ENCODE results near the gene CUL3.

DNA sequence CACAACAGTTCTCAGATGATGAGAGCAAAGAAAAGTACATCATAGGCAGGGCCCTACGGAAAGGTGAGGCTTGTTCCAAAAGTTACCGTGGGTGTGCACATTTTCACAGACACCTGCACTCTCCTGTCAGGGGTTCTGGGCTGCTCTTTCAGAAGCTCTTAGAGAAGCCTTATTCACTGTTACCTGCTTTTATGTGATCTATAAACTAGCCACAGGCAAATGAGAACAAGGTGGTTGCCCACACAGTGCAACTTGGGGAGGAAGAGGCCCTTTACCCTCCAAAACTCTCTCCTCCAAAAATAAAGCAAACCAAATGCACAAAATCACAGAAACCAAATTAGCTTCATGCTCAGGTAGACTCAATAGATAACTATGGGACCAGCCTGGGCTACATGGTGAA lies 11.1 kb upstream of the CUL3 start:
- no peak for TF ChIP-seq POLR2A (IDR thresholded peaks at IDR 0.05)
- TF ChIP-seq, protein P1, sequence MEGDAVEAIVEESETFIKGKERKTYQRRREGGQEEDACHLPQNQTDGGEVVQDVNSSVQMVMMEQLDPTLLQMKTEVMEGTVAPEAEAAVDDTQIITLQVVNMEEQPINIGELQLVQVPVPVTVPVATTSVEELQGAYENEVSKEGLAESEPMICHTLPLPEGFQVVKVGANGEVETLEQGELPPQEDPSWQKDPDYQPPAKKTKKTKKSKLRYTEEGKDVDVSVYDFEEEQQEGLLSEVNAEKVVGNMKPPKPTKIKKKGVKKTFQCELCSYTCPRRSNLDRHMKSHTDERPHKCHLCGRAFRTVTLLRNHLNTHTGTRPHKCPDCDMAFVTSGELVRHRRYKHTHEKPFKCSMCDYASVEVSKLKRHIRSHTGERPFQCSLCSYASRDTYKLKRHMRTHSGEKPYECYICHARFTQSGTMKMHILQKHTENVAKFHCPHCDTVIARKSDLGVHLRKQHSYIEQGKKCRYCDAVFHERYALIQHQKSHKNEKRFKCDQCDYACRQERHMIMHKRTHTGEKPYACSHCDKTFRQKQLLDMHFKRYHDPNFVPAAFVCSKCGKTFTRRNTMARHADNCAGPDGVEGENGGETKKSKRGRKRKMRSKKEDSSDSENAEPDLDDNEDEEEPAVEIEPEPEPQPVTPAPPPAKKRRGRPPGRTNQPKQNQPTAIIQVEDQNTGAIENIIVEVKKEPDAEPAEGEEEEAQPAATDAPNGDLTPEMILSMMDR (IDR thresholded peaks at IDR 0.05): no peak
